GM23338 (cell line): ENCODE measurements around the gene ZNF446. TPM values are rescaled to one million over a fixed set of nuclear protein-coding genes. Genes with fewer than 3 reads are reported as not detected.

Source experiments
- ATAC-seq: fragments of 200-7000 bp; cut with Tn5 transposase; 3 replicates; pipeline ENCODE4 v1.9.1; 2020
- DNase-seq: peaks from one replicate; pipeline ENCODE4 v3.0.0-alpha.2; 2015; ENCODE audit warnings: low spot score
- H2AFZ ChIP-seq: fragments of 200-600 bp; sonication (generic); 2 replicates; pipeline ENCODE4 v1.8.0; 2016; ENCODE audit warnings: antibody characterized with exemption, mild to moderate bottlenecking, moderate library complexity
- H3F3A ChIP-seq: fragments of 200-600 bp; sonication (generic); replicated peaks from 2 replicates; pipeline ENCODE4 v1.8.0; 2017; ENCODE audit warnings: antibody characterized with exemption, mixed run types, low read depth
- H3K27ac ChIP-seq: fragments of 200-600 bp; sonication (generic); 2 replicates; pipeline ENCODE4 v1.6.1; 2016; ENCODE audit warnings: low read depth
- H3K27me3 ChIP-seq: fragments of 200-600 bp; sonication (generic); 2 replicates; pipeline ENCODE4 v1.8.0; 2016; ENCODE audit warnings: mild to moderate bottlenecking, mixed run types, moderate library complexity; ENCODE audit not compliant: insufficient read depth
- H3K36me3 ChIP-seq: fragments of 200-600 bp; sonication (generic); 2 replicates; pipeline ENCODE4 v1.8.0; 2016; ENCODE audit warnings: mild to moderate bottlenecking; ENCODE audit not compliant: insufficient read depth
- H3K4me1 ChIP-seq: fragments of 200-600 bp; sonication (generic); 2 replicates; pipeline ENCODE4 v1.8.0; 2016; ENCODE audit warnings: mild to moderate bottlenecking, moderate library complexity; ENCODE audit not compliant: insufficient read depth
- H3K4me2 ChIP-seq: fragments of 200-600 bp; sonication (generic); 2 replicates; pipeline ENCODE4 v1.7.1; 2017; ENCODE audit warnings: mixed run types
- H3K4me3 ChIP-seq: fragments of 200-600 bp; sonication (generic); 2 replicates; pipeline ENCODE4 v1.6.1; 2016; ENCODE audit warnings: mixed run types
- H3K79me2 ChIP-seq: fragments of 200-600 bp; sonication (generic); replicated peaks from 2 replicates; pipeline ENCODE4 v1.8.0; 2017; ENCODE audit warnings: mild to moderate bottlenecking; ENCODE audit not compliant: insufficient read depth
- H3K9me2 ChIP-seq: fragments of 200-600 bp; sonication (generic); 2 replicates; pipeline ENCODE4 v1.8.0; 2017; ENCODE audit not compliant: insufficient read depth
- H4K20me1 ChIP-seq: fragments of 200-600 bp; sonication (generic); replicated peaks from 2 replicates; pipeline ENCODE4 v1.8.0; 2017; ENCODE audit warnings: mild to moderate bottlenecking; ENCODE audit not compliant: insufficient read depth
- H3K27ac Mint-ChIP-seq: 2 replicates; pipeline ENCODE4 v1.8.0; 2020; ENCODE audit warnings: inconsistent platforms, mild to moderate bottlenecking, moderate library complexity, mixed read lengths
- H3K27me3 Mint-ChIP-seq: 3 replicates; pipeline ENCODE4 v1.8.0; 2022; ENCODE audit warnings: low read depth, mild to moderate bottlenecking, moderate library complexity, mixed read lengths, inconsistent platforms; ENCODE audit not compliant: insufficient read depth, poor library complexity
- H3K36me3 Mint-ChIP-seq: 3 replicates; pipeline ENCODE4 v1.8.0; 2021; ENCODE audit warnings: low read depth, mild to moderate bottlenecking, inconsistent platforms, moderate library complexity, mixed read lengths
- H3K4me1 Mint-ChIP-seq: 3 replicates; pipeline ENCODE4 v1.8.0; 2020; ENCODE audit warnings: mild to moderate bottlenecking, inconsistent platforms, mixed read lengths
- H3K4me3 Mint-ChIP-seq: 3 replicates; pipeline ENCODE4 v1.8.0; 2021; ENCODE audit warnings: moderate library complexity, mild to moderate bottlenecking, inconsistent platforms, mixed read lengths
- H3K9me3 Mint-ChIP-seq: 3 replicates; pipeline ENCODE4 v1.8.0; 2020; ENCODE audit warnings: moderate library complexity, mild to moderate bottlenecking, inconsistent platforms, mixed read lengths
- CREB1 ChIP-seq: fragments of 250-450 bp; sonication (Bioruptor Pico); IDR thresholded peaks from 2 replicates; pipeline ENCODE4 v1.5.0; 2020; ENCODE audit warnings: low read depth, mild to moderate bottlenecking, moderate library complexity
- ETS1 ChIP-seq: IDR thresholded peaks from 2 replicates; pipeline ENCODE4 v1.6.1; 2016; ENCODE audit warnings: antibody characterized with exemption
- EZH2 ChIP-seq: fragments of 200-600 bp; sonication (generic); IDR thresholded peaks from one replicate; pipeline ENCODE4 v1.8.0; 2017; ENCODE audit warnings: antibody characterized with exemption, mild to moderate bottlenecking, low read depth; ENCODE audit not compliant: unreplicated experiment
- EZH2phosphoT487 ChIP-seq: fragments of 200-600 bp; sonication (generic); IDR thresholded peaks from one replicate; pipeline ENCODE4 v1.8.1; 2018; ENCODE audit warnings: antibody characterized with exemption; ENCODE audit not compliant: unreplicated experiment
- JUNB ChIP-seq: IDR thresholded peaks from one replicate; pipeline ENCODE4 v1.6.1; 2016; ENCODE audit warnings: antibody characterized with exemption; ENCODE audit not compliant: unreplicated experiment
- NANOG ChIP-seq: IDR thresholded peaks from 2 replicates; pipeline ENCODE4 v1.6.1; 2016; ENCODE audit warnings: antibody characterized with exemption, borderline replicate concordance
- POLR2AphosphoS5 ChIP-seq: IDR thresholded peaks from 2 replicates; pipeline ENCODE4 v1.6.1; 2016; ENCODE audit warnings: antibody characterized with exemption, low read depth
- STAT1 ChIP-seq: IDR thresholded peaks from one replicate; pipeline ENCODE4 v1.6.1; 2016; ENCODE audit warnings: antibody characterized with exemption; ENCODE audit not compliant: unreplicated experiment
- ZNF114 ChIP-seq: fragments of 250-450 bp; sonication (Bioruptor Pico); IDR thresholded peaks from 2 replicates; pipeline ENCODE4 v1.5.0; 2020; ENCODE audit warnings: mild to moderate bottlenecking, moderate library complexity
- ZNF331 ChIP-seq: fragments of 250-450 bp; sonication (Bioruptor Pico); IDR thresholded peaks from 2 replicates; pipeline ENCODE4 v1.5.0; 2020; ENCODE audit warnings: low read depth, mild to moderate bottlenecking, moderate library complexity
- ZNF462 ChIP-seq: fragments of 250-450 bp; sonication (Bioruptor Pico); IDR thresholded peaks from 2 replicates; pipeline ENCODE4 v1.5.0; 2020; ENCODE audit warnings: mild to moderate bottlenecking, moderate library complexity
- polyA plus RNA-seq: library from polyadenylated mRNA; unstranded; fragments of >200 nt; fragmentation: Nextera tagmentation; extraction: Ambion mirVana; gene quantifications from 2 replicates; pipeline ENCODE4 v1.2.1, GENCODE V29; 2016
- total RNA-seq: library from RNA; depleted of rRNA; stranded (reverse); fragments of >200 nt; shearing (Covaris generic); gene quantifications from 2 replicates; pipeline ENCODE4 v1.2.3, GENCODE V29; 2014
- TF ChIP-seq, protein P1 (sequence below), 2 experiments: fragments of 200-600 bp in 1 of 2; sonication (generic) in 1 of 2; conservative IDR thresholded peaks; 2 replicates each; pipeline versions ENCODE4 v1.5.1 to v1.6.1; 2016 to 2017; ENCODE audit warnings: antibody characterized with exemption in 2 of 2, low read depth in 2 of 2, mild to moderate bottlenecking in 2 of 2, moderate library complexity in 1 of 2
- TF ChIP-seq, protein P2 (sequence below): IDR thresholded peaks from one replicate; pipeline ENCODE4 v1.6.1; 2018; ENCODE audit warnings: antibody characterized with exemption; ENCODE audit not compliant: unreplicated experiment

Gene ZNF446
- total and polyA plus RNA-seq, 2 experiments from 2014 or later, result 2.1 to 5.6 TPM

GRCh38 chr19:58514564-58515022 lies 38.4 kb downstream of the ZNF446 start:
- Histone ChIP-seq H3K27ac (0 out of 2 replicates have a peak overlapping the region, but pooled peaks have one; percentile 76), H3K79me2 (peaks cover 11% of the 10 kb centered on the region; the same call in 1 of the 2 replicates), H3F3A (peaks cover 16% of the 10 kb centered on the region; the same call in 1 of the 2 replicates), H3K4me2 (peak overlapping the region; percentile 81), H3K36me3 (no peaks in the 10 kb centered on the region), H3K4me1 (peaks cover 22% of the 10 kb centered on the region), H2AFZ (no peak overlapping the region), H3K9me2 (no peaks in the 10 kb centered on the region), H3K4me3 (peak overlapping the region; percentile 64), H4K20me1 (no peaks in the 10 kb centered on the region), H3K27me3 (no peaks in the 10 kb centered on the region)
- no peak for DNase-seq
- TF ChIP-seq NANOG (no peak), CREB1 (CRISPR knock-in tag) (no peak), ZNF114 (CRISPR knock-in tag) (no peak), ZNF331 (CRISPR knock-in tag) (no peak), POLR2AphosphoS5 (no peak), STAT1 (no peak), EZH2 (no peak), EZH2phosphoT487 (no peak), JUNB (no peak), ETS1 (no peak), ZNF462 (CRISPR knock-in tag) (no peak)
- TF ChIP-seq, protein P1, sequence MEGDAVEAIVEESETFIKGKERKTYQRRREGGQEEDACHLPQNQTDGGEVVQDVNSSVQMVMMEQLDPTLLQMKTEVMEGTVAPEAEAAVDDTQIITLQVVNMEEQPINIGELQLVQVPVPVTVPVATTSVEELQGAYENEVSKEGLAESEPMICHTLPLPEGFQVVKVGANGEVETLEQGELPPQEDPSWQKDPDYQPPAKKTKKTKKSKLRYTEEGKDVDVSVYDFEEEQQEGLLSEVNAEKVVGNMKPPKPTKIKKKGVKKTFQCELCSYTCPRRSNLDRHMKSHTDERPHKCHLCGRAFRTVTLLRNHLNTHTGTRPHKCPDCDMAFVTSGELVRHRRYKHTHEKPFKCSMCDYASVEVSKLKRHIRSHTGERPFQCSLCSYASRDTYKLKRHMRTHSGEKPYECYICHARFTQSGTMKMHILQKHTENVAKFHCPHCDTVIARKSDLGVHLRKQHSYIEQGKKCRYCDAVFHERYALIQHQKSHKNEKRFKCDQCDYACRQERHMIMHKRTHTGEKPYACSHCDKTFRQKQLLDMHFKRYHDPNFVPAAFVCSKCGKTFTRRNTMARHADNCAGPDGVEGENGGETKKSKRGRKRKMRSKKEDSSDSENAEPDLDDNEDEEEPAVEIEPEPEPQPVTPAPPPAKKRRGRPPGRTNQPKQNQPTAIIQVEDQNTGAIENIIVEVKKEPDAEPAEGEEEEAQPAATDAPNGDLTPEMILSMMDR (conservative IDR thresholded peaks at IDR 0.05; ENCODE audit: low read depth in 2 of 2), result no peak
- TF ChIP-seq, protein P2, sequence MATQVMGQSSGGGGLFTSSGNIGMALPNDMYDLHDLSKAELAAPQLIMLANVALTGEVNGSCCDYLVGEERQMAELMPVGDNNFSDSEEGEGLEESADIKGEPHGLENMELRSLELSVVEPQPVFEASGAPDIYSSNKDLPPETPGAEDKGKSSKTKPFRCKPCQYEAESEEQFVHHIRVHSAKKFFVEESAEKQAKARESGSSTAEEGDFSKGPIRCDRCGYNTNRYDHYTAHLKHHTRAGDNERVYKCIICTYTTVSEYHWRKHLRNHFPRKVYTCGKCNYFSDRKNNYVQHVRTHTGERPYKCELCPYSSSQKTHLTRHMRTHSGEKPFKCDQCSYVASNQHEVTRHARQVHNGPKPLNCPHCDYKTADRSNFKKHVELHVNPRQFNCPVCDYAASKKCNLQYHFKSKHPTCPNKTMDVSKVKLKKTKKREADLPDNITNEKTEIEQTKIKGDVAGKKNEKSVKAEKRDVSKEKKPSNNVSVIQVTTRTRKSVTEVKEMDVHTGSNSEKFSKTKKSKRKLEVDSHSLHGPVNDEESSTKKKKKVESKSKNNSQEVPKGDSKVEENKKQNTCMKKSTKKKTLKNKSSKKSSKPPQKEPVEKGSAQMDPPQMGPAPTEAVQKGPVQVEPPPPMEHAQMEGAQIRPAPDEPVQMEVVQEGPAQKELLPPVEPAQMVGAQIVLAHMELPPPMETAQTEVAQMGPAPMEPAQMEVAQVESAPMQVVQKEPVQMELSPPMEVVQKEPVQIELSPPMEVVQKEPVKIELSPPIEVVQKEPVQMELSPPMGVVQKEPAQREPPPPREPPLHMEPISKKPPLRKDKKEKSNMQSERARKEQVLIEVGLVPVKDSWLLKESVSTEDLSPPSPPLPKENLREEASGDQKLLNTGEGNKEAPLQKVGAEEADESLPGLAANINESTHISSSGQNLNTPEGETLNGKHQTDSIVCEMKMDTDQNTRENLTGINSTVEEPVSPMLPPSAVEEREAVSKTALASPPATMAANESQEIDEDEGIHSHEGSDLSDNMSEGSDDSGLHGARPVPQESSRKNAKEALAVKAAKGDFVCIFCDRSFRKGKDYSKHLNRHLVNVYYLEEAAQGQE, result no peak
- peak overlapping the region; percentile 89; the same call in 1 of the 2 replicates for H3K27ac Mint-ChIP-seq
- H3K4me3 Mint-ChIP-seq, result peak overlapping the region; percentile 81
- peaks cover 26% of the 10 kb centered on the region for H3K4me1 Mint-ChIP-seq
- no peaks in the 10 kb centered on the region; the same call in 2 of the 3 replicates for H3K9me3 Mint-ChIP-seq
- peaks cover 35% of the 10 kb centered on the region for H3K27me3 Mint-ChIP-seq
- no peak for ATAC-seq
- H3K36me3 Mint-ChIP-seq, result peaks cover 17% of the 10 kb centered on the region
